Activated B cell treated with CpG ODN at 0.5 μM for 24 hours (primary cell): Measurements from ENCODE around the gene DHRSX. TPM values are rescaled to one million over a fixed set of nuclear protein-coding genes. Genes with fewer than 3 reads are reported as not detected.
"Not testable (repeated sequence)": the region's sequence is repeated elsewhere in the genome, so short reads cannot be mapped to it uniquely, and the experiment has no call there.

Source experiments
- ATAC-seq: fragments of 200-7000 bp; cut with Tn5 transposase; one replicate; pipeline ENCODE4 v1.10.0; 2021; ENCODE audit warnings: low read depth, mild to moderate bottlenecking, moderate library complexity
- CTCF ChIA-PET: fragments of 350-600 bp; sonication (Branson Sonifier 250); formaldehyde crosslinking; loops from one replicate; lab custom pipeline; 2021; ENCODE audit warnings: antibody characterized with exemption; lab: Charles Lee
- POLR2A ChIA-PET: fragments of 350-600 bp; sonication (Branson Sonifier 250); formaldehyde crosslinking; loops from one replicate; lab custom pipeline; 2021; ENCODE audit warnings: antibody characterized with exemption; lab: Charles Lee
- DNase-seq: peaks from one replicate; pipeline ENCODE4 v3.0.0; 2022
- H3K27ac Mint-ChIP-seq: one replicate; pipeline ENCODE4 v1.8.0; 2020; ENCODE audit warnings: mixed read lengths
- H3K27me3 Mint-ChIP-seq: one replicate; pipeline ENCODE4 v1.8.0; 2021; ENCODE audit warnings: mixed read lengths
- H3K36me3 Mint-ChIP-seq: one replicate; pipeline ENCODE4 v1.8.0; 2021; ENCODE audit warnings: low read depth, mixed read lengths
- H3K4me1 Mint-ChIP-seq: one replicate; pipeline ENCODE4 v1.8.0; 2021; ENCODE audit warnings: mixed read lengths
- H3K4me3 Mint-ChIP-seq: one replicate; pipeline ENCODE4 v1.8.0; 2020; ENCODE audit warnings: mild to moderate bottlenecking, mixed read lengths
- H3K9me3 Mint-ChIP-seq: one replicate; pipeline ENCODE4 v1.8.0; 2020; ENCODE audit warnings: mixed read lengths
- CTCF ChIP-seq: fragments of 200-600 bp; IDR thresholded peaks from one replicate; pipeline ENCODE4 v1.8.0; 2022; ENCODE audit warnings: antibody characterized with exemption, mild to moderate bottlenecking
- intact Hi-C: fragments of 100-400 bp; cut with micrococcal nuclease; formaldehyde crosslinking; loops from one replicate; pipeline ENCODE4 v1.15.1; 2024
- total RNA-seq: library from RNA; stranded (reverse); gene quantifications from 2 replicates; pipeline ENCODE4 v1.2.3, GENCODE V29; 2022

DHRSX gene
- total RNA-seq, 1 donor from 2014 or later, result 28.3 TPM

GRCh38 chrX:2252331-2253065 is 248.3 kb downstream of the DHRSX start:
- Mint-ChIP-seq H3K9me3 (peaks cover 2% of the 10 kb centered on the region), H3K27ac (no peak overlapping the region), H3K36me3 (peaks cover 22% of the 10 kb centered on the region), H3K4me3 (no peak overlapping the region), H3K4me1 (peaks cover 5% of the 10 kb centered on the region), H3K27me3 (no peaks in the 10 kb centered on the region)
- intact Hi-C loops, result no loop called here
- ChIA-PET POLR2A (no interaction called here), CTCF (no interaction called here)
- ATAC-seq (no peak), DNase-seq (no peak)
- TF ChIP-seq CTCF, result no peak

GRCh38 chrX:2251211-2251610 is 249.6 kb downstream of the DHRSX start:
- Mint-ChIP-seq H3K4me3 (no peak overlapping the region), H3K36me3 (peaks cover 22% of the 10 kb centered on the region), H3K9me3 (peaks cover 2% of the 10 kb centered on the region), H3K4me1 (peaks cover under 1% of the 10 kb centered on the region), H3K27me3 (no peaks in the 10 kb centered on the region), H3K27ac (no peak overlapping the region)
- CTCF ChIA-PET, result no interaction called here
- intact Hi-C loops, result no loop called here
- no peak for TF ChIP-seq CTCF
- ATAC-seq (no peak), DNase-seq (no peak)
- POLR2A ChIA-PET, result no interaction called here

GRCh38 chrX:2243913-2244460 is 256.8 kb downstream of the DHRSX start:
- no peak for ATAC-seq
- no peaks in the 10 kb centered on the region for H3K9me3 Mint-ChIP-seq
- H3K36me3 Mint-ChIP-seq, result peaks cover 42% of the 10 kb centered on the region

GRCh38 chrX:2242980-2243379 is 257.8 kb downstream of the DHRSX start:
- TF ChIP-seq CTCF, result no peak
- DNase-seq (no peak), ATAC-seq (no peak)
- Mint-ChIP-seq H3K36me3 (peaks cover 46% of the 10 kb centered on the region), H3K27me3 (no peaks in the 10 kb centered on the region), H3K9me3 (no peaks in the 10 kb centered on the region), H3K4me3 (no peak overlapping the region), H3K4me1 (no peaks in the 10 kb centered on the region), H3K27ac (no peak overlapping the region)
- intact Hi-C loops, result no loop called here
- ChIA-PET CTCF (no interaction called here), POLR2A (no interaction called here)

More at GRCh38 chrX:2243913-2244460, 256.8 kb downstream of the DHRSX start:
- ChIA-PET POLR2A (no interaction called here), CTCF (no interaction called here)
- Mint-ChIP-seq H3K27me3 (no peaks in the 10 kb centered on the region), H3K4me1 (no peaks in the 10 kb centered on the region), H3K27ac (no peak overlapping the region), H3K4me3 (no peak overlapping the region)
- no peak for DNase-seq
- no peak for TF ChIP-seq CTCF
- intact Hi-C loops, result no loop called here

GRCh38 chrX:2242326-2242725 is 258.4 kb downstream of the DHRSX start:
- ATAC-seq, result no peak
- no peaks in the 10 kb centered on the region for H3K27me3 Mint-ChIP-seq
- peaks cover 49% of the 10 kb centered on the region for H3K36me3 Mint-ChIP-seq
- H3K9me3 Mint-ChIP-seq, result no peaks in the 10 kb centered on the region
- POLR2A ChIA-PET, result no interaction called here
- intact Hi-C loops, result no loop called here
- no peak for TF ChIP-seq CTCF
- no peak overlapping the region for H3K27ac Mint-ChIP-seq
- CTCF ChIA-PET, result no interaction called here
- no peak overlapping the region for H3K4me3 Mint-ChIP-seq
- no peak for DNase-seq
- no peaks in the 10 kb centered on the region for H3K4me1 Mint-ChIP-seq

GRCh38 chrX:2241496-2241895 is 259.3 kb downstream of the DHRSX start:
- peaks cover 54% of the 10 kb centered on the region for H3K36me3 Mint-ChIP-seq
- CTCF ChIA-PET, H3K9me3 Mint-ChIP-seq, intact Hi-C loops, POLR2A ChIA-PET, DNase-seq, H3K27me3 Mint-ChIP-seq, ATAC-seq, H3K4me1 Mint-ChIP-seq, H3K27ac Mint-ChIP-seq, H3K4me3 Mint-ChIP-seq: not testable (repeated sequence)

GRCh38 chrX:2240761-2241160 is 260.0 kb downstream of the DHRSX start:
- DNase-seq, H3K27me3 Mint-ChIP-seq, H3K27ac Mint-ChIP-seq, ATAC-seq, POLR2A ChIA-PET, CTCF ChIA-PET, H3K4me1 Mint-ChIP-seq, H3K4me3 Mint-ChIP-seq, intact Hi-C loops, H3K9me3 Mint-ChIP-seq: not testable (repeated sequence)
- H3K36me3 Mint-ChIP-seq, result peaks cover 54% of the 10 kb centered on the region
